Neuronal stem cell (in vitro differentiated cells): Measurements from ENCODE around the gene MCTP1.

Experiments
- DNase-seq: peaks from one replicate; pipeline ENCODE4 v3.0.0-alpha.2; 2013; ENCODE audit warnings: low spot score
- H2AFZ ChIP-seq: one replicate; pipeline ENCODE4 v1.6.1; 2013; ENCODE audit warnings: mild to moderate bottlenecking, low read length, inconsistent platforms
- H2AK5ac ChIP-seq: 2 replicates; pipeline ENCODE4 v1.6.1; 2013; ENCODE audit warnings: low read depth, mild to moderate bottlenecking, inconsistent platforms, low read length, moderate library complexity, mixed read lengths
- H2BK120ac ChIP-seq: 2 replicates; pipeline ENCODE4 v1.6.1; 2013; ENCODE audit warnings: low read depth, mild to moderate bottlenecking, inconsistent platforms, low read length, moderate library complexity, mixed read lengths
- H2BK12ac ChIP-seq: one replicate; pipeline ENCODE4 v1.6.1; 2013; ENCODE audit warnings: low read length, inconsistent platforms
- H2BK15ac ChIP-seq: 2 replicates; pipeline ENCODE4 v1.6.1; 2013; ENCODE audit warnings: mild to moderate bottlenecking, low read length, inconsistent platforms, mixed read lengths
- H2BK5ac ChIP-seq: one replicate; pipeline ENCODE4 v1.6.1; 2013; ENCODE audit warnings: inconsistent platforms, mild to moderate bottlenecking, low read length, moderate library complexity
- H3K14ac ChIP-seq: one replicate; pipeline ENCODE4 v1.6.1; 2013; ENCODE audit warnings: low read length, inconsistent platforms
- H3K18ac ChIP-seq: 2 replicates; pipeline ENCODE4 v1.6.1; 2013; ENCODE audit warnings: low read length, inconsistent platforms
- H3K23ac ChIP-seq: 2 replicates; pipeline ENCODE4 v1.6.1; 2013; ENCODE audit warnings: low read depth, mild to moderate bottlenecking, mixed read lengths, low read length, inconsistent platforms; ENCODE audit not compliant: poor library complexity
- H3K27ac ChIP-seq: replicated peaks from 3 replicates; pipeline ENCODE4 v1.5.1; 2013; ENCODE audit warnings: low read length, inconsistent platforms
- H3K27me3 ChIP-seq, 3 experiments: 2 replicates each; pipeline ENCODE4 v1.6.1; 2013; ENCODE audit warnings: low read length in 3 of 3, mild to moderate bottlenecking in 2 of 3, inconsistent platforms in 1 of 3, low read depth in 1 of 3, mixed read lengths in 1 of 3, moderate library complexity in 1 of 3; ENCODE audit not compliant: control insufficient read depth in 3 of 3, insufficient read depth in 3 of 3
- H3K36me3 ChIP-seq, 2 donors: replicated peaks in 1 of 2; 2 replicates each; pipeline ENCODE4 v1.6.1; 2013; ENCODE audit warnings: low read length in 2 of 2; ENCODE audit not compliant: control insufficient read depth in 2 of 2, insufficient read depth in 2 of 2
- H3K4ac ChIP-seq: 2 replicates; pipeline ENCODE4 v1.6.1; 2013; ENCODE audit warnings: inconsistent platforms, mild to moderate bottlenecking, low read length, moderate library complexity
- H3K4me1 ChIP-seq, 2 donors: 1 replicate in 1 of 2; 2 replicates in 1 of 2; pipeline ENCODE4 v1.6.1; 2013; ENCODE audit warnings: low read length in 2 of 2, low read depth in 1 of 2; ENCODE audit not compliant: control insufficient read depth in 2 of 2, insufficient read depth in 1 of 2
- H3K4me2 ChIP-seq: one replicate; pipeline ENCODE4 v1.6.1; 2013; ENCODE audit warnings: mild to moderate bottlenecking, low read length, inconsistent platforms; ENCODE audit not compliant: insufficient read depth, poor library complexity, severe bottlenecking
- H3K4me3 ChIP-seq, 2 donors: 2 replicates each; pipeline ENCODE4 v1.5.1; 2013; ENCODE audit warnings: low read length in 2 of 2, mild to moderate bottlenecking in 2 of 2, inconsistent platforms in 1 of 2, moderate library complexity in 1 of 2
- H3K79me1 ChIP-seq: one replicate; pipeline ENCODE4 v1.6.1; 2013; ENCODE audit warnings: low read depth, mild to moderate bottlenecking, inconsistent platforms, low read length, moderate library complexity
- H3K9ac ChIP-seq: one replicate; pipeline ENCODE4 v1.6.1; 2013; ENCODE audit warnings: mild to moderate bottlenecking, low read depth, low read length, inconsistent platforms; ENCODE audit not compliant: poor library complexity
- H3K9me3 ChIP-seq, 2 donors: replicated peaks in 1 of 2; 2 replicates each; pipeline versions ENCODE3 to v1.6.1; 2013; ENCODE audit warnings: low read length in 2 of 2, mild to moderate bottlenecking in 2 of 2, inconsistent platforms in 1 of 2, low read depth in 1 of 2, mixed read lengths in 1 of 2, moderate library complexity in 1 of 2; ENCODE audit not compliant: control insufficient read depth in 2 of 2, insufficient read depth in 1 of 2
- H4K8ac ChIP-seq: one replicate; pipeline ENCODE4 v1.6.1; 2013; ENCODE audit warnings: low read depth, mild to moderate bottlenecking, inconsistent platforms, low read length, moderate library complexity
- H4K91ac ChIP-seq: one replicate; pipeline ENCODE4 v1.6.1; 2013; ENCODE audit warnings: low read length, low read depth, mild to moderate bottlenecking, inconsistent platforms; ENCODE audit not compliant: poor library complexity
- whole genome bisulfite sequencing, 2 donors: extraction: QIAGEN DNeasy Blood & Tissue Kit; methylation state at CpG; one replicate each; pipeline ENCODE4 v1.1.7; 2013; ENCODE audit warnings: missing lambda C conversion rate in 2 of 2, mixed read lengths in 1 of 2; ENCODE audit not compliant: insufficient read length in 2 of 2, insufficient replicate concordance in 1 of 2; ENCODE audit errors: extremely low coverage in 2 of 2; 5-methylcytosine and 5-hydroxymethylcytosine counted together

Gene MCTP1

GRCh38 chr5:95141141-95141540 lies 143.8 kb downstream of the MCTP1 start:
- Histone ChIP-seq H4K91ac (no peak overlapping the region), H3K79me1 (no peaks in the 10 kb centered on the region), H3K4me2 (no peak overlapping the region), H3K36me3 (no peaks in the 10 kb centered on the region), H3K27ac (no peak overlapping the region), H3K27me3 (no peaks in the 10 kb centered on the region), H2BK12ac (no peak overlapping the region), H3K14ac (no peak overlapping the region), H3K4ac (no peak overlapping the region), H3K4me1 (no peaks in the 10 kb centered on the region), H3K9ac (no peak overlapping the region), H3K4me3 (no peak overlapping the region), H4K8ac (no peak overlapping the region), H3K18ac (no peak overlapping the region), H3K23ac (no peak overlapping the region), H2BK120ac (no peak overlapping the region), H2AK5ac (no peak overlapping the region), H2BK15ac (no peak overlapping the region), H3K9me3 (no peaks in the 10 kb centered on the region), H2BK5ac (no peak overlapping the region), H2AFZ (no peak overlapping the region)
- WGBS, 2 donors = no CpG with 5 or more reads among the region's 3 CpGs
- DNase-seq = no peak

GRCh38 chr5:95134326-95134725 lies 150.6 kb downstream of the MCTP1 start:
- Histone ChIP-seq H3K23ac (no peak overlapping the region), H2BK120ac (no peak overlapping the region), H3K4me1 (no peaks in the 10 kb centered on the region), H3K4ac (no peak overlapping the region), H3K36me3 (no peaks in the 10 kb centered on the region), H3K4me2 (no peak overlapping the region), H4K8ac (no peak overlapping the region), H4K91ac (no peak overlapping the region), H2BK12ac (no peak overlapping the region), H3K27me3 (no peaks in the 10 kb centered on the region), H3K9me3 (no peaks in the 10 kb centered on the region), H2BK5ac (no peak overlapping the region), H3K79me1 (no peaks in the 10 kb centered on the region), H3K18ac (peak overlapping the region; percentile 24), H3K14ac (no peak overlapping the region), H2AFZ (no peak overlapping the region), H3K27ac (no peak overlapping the region), H3K9ac (no peak overlapping the region), H2AK5ac (no peak overlapping the region), H3K4me3 (no peak overlapping the region), H2BK15ac (no peak overlapping the region)
- no CpG with 5 or more reads among the region's 3 CpGs for WGBS, 2 donors
- no peak for DNase-seq

DNA sequence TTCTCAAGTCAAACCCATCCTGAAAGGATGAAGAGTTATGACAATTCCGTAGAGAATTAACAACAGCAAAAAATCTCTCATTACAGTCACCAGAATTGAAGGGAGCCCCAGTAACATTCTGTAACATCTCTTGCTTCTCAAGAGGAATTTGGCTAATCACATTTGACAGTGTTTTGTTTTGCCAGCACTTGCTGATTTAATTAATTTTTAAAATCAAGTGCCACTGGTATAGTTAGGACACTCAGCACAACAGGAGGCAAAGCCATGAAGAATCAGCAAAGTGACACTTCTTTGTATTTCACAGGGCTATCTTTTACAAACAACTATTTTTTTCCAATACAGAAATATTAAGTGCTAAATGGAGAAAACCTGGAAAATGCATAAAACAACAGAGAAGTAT lies 152.8 kb downstream of the MCTP1 start:
- Histone ChIP-seq H3K27me3 (no peaks in the 10 kb centered on the region), H3K4ac (no peak overlapping the region), H3K14ac (no peak overlapping the region), H2AFZ (no peak overlapping the region), H3K79me1 (no peaks in the 10 kb centered on the region), H4K91ac (no peak overlapping the region), H3K4me1 (no peaks in the 10 kb centered on the region), H3K4me3 (no peak overlapping the region), H2BK120ac (no peak overlapping the region), H3K9ac (no peak overlapping the region), H3K9me3 (no peaks in the 10 kb centered on the region), H2BK5ac (no peak overlapping the region), H3K4me2 (no peak overlapping the region), H4K8ac (no peak overlapping the region), H2BK15ac (no peak overlapping the region), H2AK5ac (no peak overlapping the region), H2BK12ac (no peak overlapping the region), H3K27ac (no peak overlapping the region), H3K36me3 (no peaks in the 10 kb centered on the region), H3K18ac (no peak overlapping the region), H3K23ac (no peak overlapping the region)
- no peak for DNase-seq
- no CpG with 5 or more reads among the region's 1 CpG for WGBS, 2 donors

DNA sequence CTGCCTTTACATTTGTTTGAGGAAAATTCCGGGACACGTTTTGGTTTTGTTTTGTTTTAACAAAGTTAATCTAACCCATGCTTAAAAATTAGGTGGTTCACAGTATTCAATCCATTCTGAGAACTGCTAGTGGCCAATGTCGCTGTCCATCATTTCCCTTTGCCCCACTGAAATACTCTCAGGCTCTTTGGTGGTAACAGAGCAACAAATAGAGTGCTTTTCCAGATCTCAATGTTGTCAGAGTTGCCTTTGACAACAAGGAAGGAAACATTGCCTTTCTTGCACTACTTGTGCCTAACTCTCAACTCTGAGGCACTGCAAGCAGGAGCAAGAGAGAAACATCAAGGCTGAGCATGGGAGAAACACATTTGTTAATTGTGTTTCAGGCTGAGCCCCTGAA lies 154.0 kb downstream of the MCTP1 start:
- H3K9me3 ChIP-seq = no peaks in the 10 kb centered on the region
- DNase-seq = no peak
- no peak overlapping the region for H2BK5ac ChIP-seq
- H3K4ac ChIP-seq = no peak overlapping the region
- H3K14ac ChIP-seq = no peak overlapping the region
- no peak overlapping the region for H2AK5ac ChIP-seq
- no peak overlapping the region for H2AFZ ChIP-seq
- H3K4me1 ChIP-seq = no peaks in the 10 kb centered on the region
- no peak overlapping the region for H3K9ac ChIP-seq
- no peaks in the 10 kb centered on the region for H3K79me1 ChIP-seq
- no peak overlapping the region for H3K27ac ChIP-seq
- no peak overlapping the region for H3K4me2 ChIP-seq
- H2BK15ac ChIP-seq = no peak overlapping the region
- no peak overlapping the region for H4K8ac ChIP-seq
- H2BK120ac ChIP-seq = no peak overlapping the region
- H3K18ac ChIP-seq = no peak overlapping the region
- WGBS, 2 donors = no CpG with 5 or more reads among the region's 3 CpGs
- no peak overlapping the region for H3K23ac ChIP-seq
- no peaks in the 10 kb centered on the region for H3K36me3 ChIP-seq
- H4K91ac ChIP-seq = no peak overlapping the region
- H2BK12ac ChIP-seq = no peak overlapping the region
- no peaks in the 10 kb centered on the region for H3K27me3 ChIP-seq
- no peak overlapping the region for H3K4me3 ChIP-seq
